ENCODE data around the gene CACNG4. TPM values are rescaled to one million over a fixed set of nuclear protein-coding genes. Genes with fewer than 3 reads are reported as not detected.

The CACNG4 gene
- total and polyA plus RNA-seq, 12 donors = 0.11 to 2.4 (median 0.88) TPM; not detected in 4

DNA sequence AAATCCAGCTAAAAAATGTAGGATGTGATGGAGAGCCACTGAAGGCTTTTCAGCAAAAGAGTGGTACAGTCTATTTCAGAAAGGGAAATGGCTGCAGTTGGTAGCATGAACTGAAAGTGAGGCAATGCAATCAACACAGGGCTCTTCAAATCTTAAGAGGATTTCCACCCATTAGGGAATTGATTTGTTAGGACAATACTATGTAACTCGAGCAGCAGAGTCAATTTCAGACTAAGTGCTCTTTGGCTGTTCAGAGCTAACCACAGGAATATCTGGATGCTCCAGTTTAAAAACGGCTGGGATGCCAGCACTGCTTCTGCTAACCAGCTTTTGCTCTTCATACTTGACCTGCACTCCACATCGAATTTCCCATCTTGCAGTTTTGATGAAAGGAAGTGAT, 104.5 kb downstream of the CACNG4 start:
- DNase-seq = no peak
- Histone ChIP-seq H3K27ac (no peak overlapping the region), H3K27me3 (no peaks in the 10 kb centered on the region), H3K4me1 (replicated peaks in 1 of 2) (no peaks in the 10 kb centered on the region), H3K4me3 (no peak overlapping the region), H3K36me3 (replicated peaks in 1 of 2) (no peaks in the 10 kb centered on the region), H3K9me3 (replicated peaks in 1 of 3) (no peaks in the 10 kb centered on the region)
- WGBS, 4 donors = 76 to 91% (median 80%) methylated on average over 3 of the region's 3 CpGs
- TF ChIP-seq POLR2A (IDR thresholded peaks at IDR 0.05) = no peak
- no peak for TF ChIP-seq CTCF (IDR thresholded peaks at IDR 0.05)
- intact Hi-C loops (cut with DNase I) = no loop called here

DNA sequence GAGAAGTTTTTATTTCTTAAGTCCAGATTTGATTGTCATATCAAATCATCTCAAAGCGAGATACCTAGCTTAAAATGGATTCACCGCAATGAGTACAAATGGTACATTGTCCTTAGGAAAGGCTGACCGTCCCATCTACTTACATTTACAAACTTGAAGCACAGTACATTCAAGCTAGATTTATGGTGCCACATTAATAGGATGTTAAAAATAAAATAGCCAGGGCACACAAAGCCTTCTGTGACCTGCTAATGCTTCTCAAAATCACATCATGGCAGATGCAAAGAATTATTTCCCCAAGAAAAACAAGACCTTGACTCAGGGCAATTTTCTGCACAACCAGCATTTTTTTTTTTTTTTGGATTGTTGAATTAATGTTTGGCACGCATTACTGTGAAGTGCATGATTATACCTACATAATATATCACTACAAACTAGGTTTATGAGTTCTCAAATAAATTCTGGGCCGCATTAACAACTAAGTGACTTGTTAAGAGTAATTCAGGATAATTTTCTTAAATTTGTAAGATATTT, 105.2 kb downstream of the CACNG4 start:
- no peak for TF ChIP-seq CTCF (IDR thresholded peaks at IDR 0.05)
- TF ChIP-seq POLR2A (IDR thresholded peaks at IDR 0.05) = no peak
- H3K27ac ChIP-seq = no peak overlapping the region
- WGBS, 4 donors = 84 to 95% (median 91%) methylated on average over 5 of the region's 5 CpGs
- no peaks in the 10 kb centered on the region for H3K9me3 ChIP-seq (replicated peaks in 1 of 3)
- H3K36me3 ChIP-seq (replicated peaks in 1 of 2) = no peaks in the 10 kb centered on the region
- no peak overlapping the region for H3K4me3 ChIP-seq
- intact Hi-C loops (cut with DNase I) = no loop called here
- no peak for DNase-seq
- no peaks in the 10 kb centered on the region for H3K27me3 ChIP-seq
- no peaks in the 10 kb centered on the region for H3K4me1 ChIP-seq (replicated peaks in 1 of 2)

- no peaks in the 10 kb centered on the region for H3K9me3 ChIP-seq (replicated peaks in 1 of 3)
- H3K27me3 ChIP-seq = no peaks in the 10 kb centered on the region
- H3K4me1 ChIP-seq (replicated peaks in 1 of 2) = no peaks in the 10 kb centered on the region
- intact Hi-C loops (cut with DNase I) = no loop called here
- no peak overlapping the region for H3K4me3 ChIP-seq
- peaks cover 0 to 3% of the 10 kb centered on the region in 2 donors for H3K36me3 ChIP-seq (replicated peaks in 1 of 2)
- TF ChIP-seq CTCF (IDR thresholded peaks at IDR 0.05) = no peak
- no peak for TF ChIP-seq POLR2A (IDR thresholded peaks at IDR 0.05)
- DNase-seq = no peak
- H3K27ac ChIP-seq = no peak overlapping the region
Measured at GRCh38 chr17:67071595-67071994, 107.1 kb downstream of the CACNG4 start.

- 92 to 95% (median 94%) methylated on average over 3 of the region's 3 CpGs for WGBS, 4 donors
- Histone ChIP-seq H3K27ac (no peak overlapping the region), H3K36me3 (replicated peaks in 1 of 2) (peaks cover 0 to 3% of the 10 kb centered on the region in 2 donors), H3K27me3 (no peaks in the 10 kb centered on the region), H3K4me3 (no peak overlapping the region), H3K9me3 (replicated peaks in 1 of 3) (no peaks in the 10 kb centered on the region), H3K4me1 (replicated peaks in 1 of 2) (no peaks in the 10 kb centered on the region)
- TF ChIP-seq POLR2A (IDR thresholded peaks at IDR 0.05) = no peak
- TF ChIP-seq CTCF (IDR thresholded peaks at IDR 0.05) = no peak
- no peak for DNase-seq
- intact Hi-C loops (cut with DNase I) = no loop called here
Measured at GRCh38 chr17:67072885-67073284, 108.4 kb downstream of the CACNG4 start.
